ENCODE measurements around the gene C2orf49. TPM values are rescaled to one million over a fixed set of nuclear protein-coding genes. Genes with fewer than 3 reads are reported as not detected.
A peak's percentile ranks its signal among the peaks of the same experiment; 100 is the strongest.

Gene C2orf49
- total RNA-seq, 1 donor from 2014 or later: 13.0 TPM

DNA sequence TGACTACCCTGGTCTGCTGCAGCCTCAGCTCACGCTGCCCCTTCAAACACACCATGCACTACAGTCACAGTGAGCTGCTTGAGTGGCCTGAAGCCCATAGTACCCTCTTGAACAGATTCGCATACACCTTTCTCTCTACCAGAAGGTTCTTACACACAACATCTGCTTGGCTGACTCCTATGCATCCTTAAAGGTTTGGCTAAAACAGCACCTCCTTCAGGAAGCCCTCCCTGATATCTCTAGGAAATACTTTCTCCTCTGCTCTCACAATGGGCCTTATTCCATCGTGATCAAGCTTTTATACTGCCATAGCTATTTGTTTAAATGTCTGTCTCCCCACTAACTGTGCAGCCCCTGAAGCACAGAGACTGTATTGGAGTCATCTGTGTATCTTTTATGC is 39.3 kb upstream of the C2orf49 start:
- H3K9me3 ChIP-seq (ENCODE audit: control insufficient read depth in 3 of 3, low read length in 3 of 3): no peaks in the 10 kb centered on the region
- no peak overlapping the region for H3K27ac ChIP-seq (ENCODE audit: low read depth, low read length)
- H3K36me3 ChIP-seq (ENCODE audit: control insufficient read depth in 3 of 3, insufficient read depth in 3 of 3, low read length in 3 of 3): peaks cover 14 to 35% (median 32%) of the 10 kb centered on the region in 3 donors
- no peak overlapping the region for H3K9ac ChIP-seq (ENCODE audit: low read depth in 1 of 3, low read length in 3 of 3)
- no peak overlapping the region for H3K4me3 ChIP-seq (ENCODE audit: low read length in 3 of 3)
- no peaks in the 10 kb centered on the region for H3K27me3 ChIP-seq (ENCODE audit: control insufficient read depth in 3 of 3, insufficient read depth in 3 of 3, low read length in 3 of 3)
- H3K4me1 ChIP-seq (ENCODE audit: control insufficient read depth in 3 of 3, insufficient read depth in 3 of 3, low read length in 3 of 3): no peaks in the 10 kb centered on the region

DNA sequence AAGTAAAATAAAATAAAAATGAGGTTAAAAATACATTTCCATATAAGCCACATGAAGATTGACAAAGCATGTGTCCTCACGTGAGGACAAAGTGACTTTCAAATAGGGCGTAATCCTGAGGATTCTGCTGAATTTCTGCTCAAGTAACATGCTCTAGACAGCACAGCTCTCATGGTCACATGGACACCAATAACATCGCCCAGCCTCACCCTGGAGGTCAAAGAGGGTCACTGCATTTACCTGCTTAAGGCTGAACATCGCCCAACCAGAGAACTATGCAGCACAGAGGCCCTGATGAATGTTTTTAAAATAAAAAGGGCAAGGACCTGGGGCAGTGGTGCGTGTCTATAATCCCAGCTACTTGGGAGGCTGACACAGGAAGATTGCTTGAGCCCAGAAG is 38.0 kb upstream of the C2orf49 start:
- Histone ChIP-seq H3K27ac (ENCODE audit: low read depth, low read length) (no peak overlapping the region), H3K9ac (ENCODE audit: low read depth in 1 of 3, low read length in 3 of 3) (no peak overlapping the region), H3K27me3 (ENCODE audit: control insufficient read depth in 3 of 3, insufficient read depth in 3 of 3, low read length in 3 of 3) (no peaks in the 10 kb centered on the region), H3K9me3 (ENCODE audit: control insufficient read depth in 3 of 3, low read length in 3 of 3) (no peaks in the 10 kb centered on the region), H3K36me3 (ENCODE audit: control insufficient read depth in 3 of 3, insufficient read depth in 3 of 3, low read length in 3 of 3) (peaks cover 14 to 29% (median 25%) of the 10 kb centered on the region in 3 donors), H3K4me1 (ENCODE audit: control insufficient read depth in 3 of 3, insufficient read depth in 3 of 3, low read length in 3 of 3) (no peaks in the 10 kb centered on the region), H3K4me3 (ENCODE audit: low read length in 3 of 3) (no peak overlapping the region)

DNA sequence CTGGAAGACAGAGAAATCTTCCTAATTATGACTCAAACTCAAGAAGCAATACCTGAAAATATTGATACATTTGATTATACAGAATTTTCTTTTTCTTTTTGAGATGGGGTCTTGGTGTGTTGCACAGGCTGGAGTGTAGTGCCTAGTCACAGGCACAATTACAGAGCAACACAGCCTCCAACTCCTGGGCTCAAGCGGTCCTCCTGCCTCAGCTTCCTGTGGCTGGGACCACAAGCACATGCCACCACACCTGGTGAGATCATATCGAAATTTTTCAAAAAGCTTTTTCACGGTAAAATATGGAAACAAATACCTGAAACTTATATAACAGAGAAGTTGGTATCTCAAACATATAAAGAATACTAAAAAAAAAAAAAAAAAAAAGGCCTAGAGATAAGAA is 35.7 kb upstream of the C2orf49 start:
- no peaks in the 10 kb centered on the region for H3K27me3 ChIP-seq (ENCODE audit: control insufficient read depth in 3 of 3, insufficient read depth in 3 of 3, low read length in 3 of 3)
- H3K4me1 ChIP-seq (ENCODE audit: control insufficient read depth in 3 of 3, insufficient read depth in 3 of 3, low read length in 3 of 3): no peaks in the 10 kb centered on the region
- no peak overlapping the region for H3K9ac ChIP-seq (ENCODE audit: low read depth in 1 of 3, low read length in 3 of 3)
- H3K4me3 ChIP-seq (ENCODE audit: low read length in 3 of 3): no peak overlapping the region
- peaks cover 10 to 18% (median 18%) of the 10 kb centered on the region in 3 donors for H3K36me3 ChIP-seq (ENCODE audit: control insufficient read depth in 3 of 3, insufficient read depth in 3 of 3, low read length in 3 of 3)
- no peak overlapping the region for H3K27ac ChIP-seq (ENCODE audit: low read depth, low read length)
- no peaks in the 10 kb centered on the region for H3K9me3 ChIP-seq (ENCODE audit: control insufficient read depth in 3 of 3, low read length in 3 of 3)

DNA sequence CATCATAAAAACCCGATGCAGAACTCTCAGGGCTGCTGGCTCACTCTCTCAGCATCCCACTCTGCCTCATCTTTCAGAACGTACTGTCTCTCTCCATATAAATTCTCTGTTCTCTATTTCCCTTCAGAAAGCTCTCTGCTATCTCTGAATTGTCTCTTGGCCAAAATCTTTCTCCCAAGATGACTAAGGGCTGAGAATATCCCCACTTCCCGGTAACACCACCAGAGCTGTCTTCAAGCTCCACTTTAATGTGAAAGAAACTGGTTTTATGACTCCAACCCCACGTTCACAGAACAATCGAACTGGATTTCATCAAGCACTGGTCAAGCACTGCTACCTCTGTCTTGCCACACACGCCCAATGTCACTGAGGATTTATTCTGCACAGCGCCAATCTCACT is 30.2 kb upstream of the C2orf49 start:
- Histone ChIP-seq H3K4me3 (ENCODE audit: low read length in 3 of 3) (no peak overlapping the region), H3K27me3 (ENCODE audit: control insufficient read depth in 3 of 3, insufficient read depth in 3 of 3, low read length in 3 of 3) (no peaks in the 10 kb centered on the region), H3K4me1 (ENCODE audit: control insufficient read depth in 3 of 3, insufficient read depth in 3 of 3, low read length in 3 of 3) (peaks cover 0 to 7% (median 5%) of the 10 kb centered on the region in 3 donors), H3K27ac (ENCODE audit: low read depth, low read length) (no peak overlapping the region), H3K36me3 (ENCODE audit: control insufficient read depth in 3 of 3, insufficient read depth in 3 of 3, low read length in 3 of 3) (peaks cover 10 to 15% (median 12%) of the 10 kb centered on the region in 3 donors), H3K9ac (ENCODE audit: low read depth in 1 of 3, low read length in 3 of 3) (no peak overlapping the region), H3K9me3 (ENCODE audit: control insufficient read depth in 3 of 3, low read length in 3 of 3) (no peaks in the 10 kb centered on the region)

DNA sequence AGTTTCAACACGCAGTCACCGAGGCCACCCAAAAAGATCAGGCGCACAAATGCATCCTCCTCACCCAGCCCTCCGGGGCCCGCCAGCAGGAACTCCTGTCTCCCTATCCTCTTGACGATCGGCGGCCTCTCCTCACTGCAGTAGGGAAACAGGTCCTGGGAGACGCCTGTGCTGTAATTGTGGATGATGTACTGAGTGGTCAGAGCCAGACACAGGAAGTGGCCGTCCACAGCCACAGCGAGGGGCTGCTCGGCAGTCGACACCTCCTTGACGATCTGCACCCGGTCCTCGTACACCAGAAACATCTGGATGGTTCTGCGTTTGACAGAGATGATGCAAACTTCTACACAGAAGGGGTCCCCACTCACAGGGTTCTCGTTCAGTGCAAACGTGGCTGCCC is 29.8 kb upstream of the C2orf49 start:
- Histone ChIP-seq H3K36me3 (ENCODE audit: control insufficient read depth in 3 of 3, insufficient read depth in 3 of 3, low read length in 3 of 3) (peaks cover 10 to 15% (median 12%) of the 10 kb centered on the region in 3 donors), H3K4me3 (ENCODE audit: low read length in 3 of 3) (no peak overlapping the region), H3K27ac (ENCODE audit: low read depth, low read length) (no peak overlapping the region), H3K4me1 (ENCODE audit: control insufficient read depth in 3 of 3, insufficient read depth in 3 of 3, low read length in 3 of 3) (peaks cover 0 to 7% (median 5%) of the 10 kb centered on the region in 3 donors), H3K9me3 (ENCODE audit: control insufficient read depth in 3 of 3, low read length in 3 of 3) (no peaks in the 10 kb centered on the region), H3K9ac (ENCODE audit: low read depth in 1 of 3, low read length in 3 of 3) (no peak overlapping the region), H3K27me3 (ENCODE audit: control insufficient read depth in 3 of 3, insufficient read depth in 3 of 3, low read length in 3 of 3) (no peaks in the 10 kb centered on the region)

DNA sequence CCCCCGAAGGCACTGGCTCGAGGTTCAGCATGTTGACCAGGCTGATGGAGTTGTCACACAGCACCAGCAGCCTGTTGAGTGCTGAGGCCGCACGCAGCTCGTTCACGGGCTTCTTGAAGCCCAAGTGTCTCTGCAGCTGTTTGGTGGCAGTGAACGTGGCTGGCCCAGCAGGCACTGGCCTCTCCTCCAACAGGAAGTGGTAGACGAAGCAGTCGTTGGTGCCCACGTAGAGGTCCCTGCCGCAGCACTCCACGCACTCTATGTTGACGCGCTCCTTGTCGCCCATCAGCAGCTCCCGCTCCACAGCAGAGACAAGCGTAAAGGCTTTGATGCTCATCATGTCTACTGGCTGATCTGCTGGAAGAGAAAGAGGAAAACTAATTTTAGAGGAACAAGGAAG is 29.4 kb upstream of the C2orf49 start:
- H3K36me3 ChIP-seq (ENCODE audit: control insufficient read depth in 3 of 3, insufficient read depth in 3 of 3, low read length in 3 of 3): peaks cover 10 to 15% (median 12%) of the 10 kb centered on the region in 3 donors
- no peak overlapping the region for H3K27ac ChIP-seq (ENCODE audit: low read depth, low read length)
- H3K4me3 ChIP-seq (ENCODE audit: low read length in 3 of 3): no peak overlapping the region
- no peak overlapping the region for H3K9ac ChIP-seq (ENCODE audit: low read depth in 1 of 3, low read length in 3 of 3)
- H3K9me3 ChIP-seq (ENCODE audit: control insufficient read depth in 3 of 3, low read length in 3 of 3): no peaks in the 10 kb centered on the region
- peaks cover 0 to 7% (median 5%) of the 10 kb centered on the region in 3 donors for H3K4me1 ChIP-seq (ENCODE audit: control insufficient read depth in 3 of 3, insufficient read depth in 3 of 3, low read length in 3 of 3)
- no peaks in the 10 kb centered on the region for H3K27me3 ChIP-seq (ENCODE audit: control insufficient read depth in 3 of 3, insufficient read depth in 3 of 3, low read length in 3 of 3)

DNA sequence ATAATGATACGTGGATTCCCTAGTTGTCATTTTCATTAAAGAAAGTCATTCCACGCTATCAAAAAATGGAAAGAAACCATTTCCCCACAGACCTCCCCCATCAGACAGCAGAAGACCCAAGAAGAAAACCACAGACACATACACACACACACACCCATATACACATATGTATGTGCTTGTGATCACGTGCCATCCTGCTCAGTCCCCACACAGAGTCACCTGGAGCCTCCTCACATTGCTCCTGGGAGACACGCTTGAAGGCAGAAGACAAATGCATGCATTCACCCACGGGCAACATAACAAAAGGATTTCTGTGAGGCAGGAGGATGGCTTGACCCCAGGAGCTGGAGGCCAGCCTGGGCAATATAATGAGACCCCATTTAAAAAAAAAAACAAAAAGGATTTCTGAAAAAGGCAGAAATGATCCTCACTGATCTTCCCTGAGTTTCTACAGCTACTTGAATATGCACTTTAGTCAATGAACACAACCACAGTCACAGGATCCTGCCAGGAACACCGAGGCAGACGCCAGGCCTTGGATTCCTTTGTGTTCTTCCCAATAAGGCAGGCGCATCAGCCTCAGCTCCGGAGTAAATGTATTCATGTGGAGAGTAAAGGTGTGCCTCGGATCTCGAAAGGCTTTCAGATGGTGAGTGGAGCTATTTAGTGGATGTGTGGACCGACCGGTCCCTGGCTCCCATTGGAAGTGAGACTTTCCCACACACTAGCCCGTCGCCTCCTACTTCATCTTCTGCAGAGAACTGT is 28.8 kb upstream of the C2orf49 start:
- H3K9ac ChIP-seq (ENCODE audit: low read depth in 1 of 3, low read length in 3 of 3): no peak overlapping the region

DNA sequence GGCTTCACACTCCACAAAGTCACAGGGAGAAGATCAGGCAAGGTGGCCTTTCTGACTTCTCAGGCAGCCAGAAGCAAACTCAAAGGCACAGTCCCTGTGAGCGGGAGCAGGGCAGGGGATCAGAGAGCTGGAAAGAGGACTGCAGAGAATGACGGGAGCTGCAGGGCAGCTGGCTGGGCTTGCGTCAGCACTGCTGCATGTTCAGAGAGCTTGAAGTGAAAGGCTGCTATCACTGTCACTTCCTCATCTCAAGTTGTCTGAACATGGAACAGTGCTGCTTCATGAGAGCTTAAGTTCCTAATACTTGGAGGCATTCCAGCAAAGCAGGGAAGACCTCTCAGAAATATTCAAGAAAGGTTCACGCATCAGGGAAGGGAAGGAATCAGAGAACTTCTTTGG is 28.2 kb upstream of the C2orf49 start:
- peaks cover 10 to 15% (median 12%) of the 10 kb centered on the region in 3 donors for H3K36me3 ChIP-seq (ENCODE audit: control insufficient read depth in 3 of 3, insufficient read depth in 3 of 3, low read length in 3 of 3)
- no peak overlapping the region for H3K27ac ChIP-seq (ENCODE audit: low read depth, low read length)
- H3K4me1 ChIP-seq (ENCODE audit: control insufficient read depth in 3 of 3, insufficient read depth in 3 of 3, low read length in 3 of 3): peaks cover 0 to 7% (median 5%) of the 10 kb centered on the region in 3 donors

More for the DNA sequence above, 28.8 kb upstream of the C2orf49 start:
- peaks cover 10 to 15% (median 12%) of the 10 kb centered on the region in 3 donors for H3K36me3 ChIP-seq (ENCODE audit: control insufficient read depth in 3 of 3, insufficient read depth in 3 of 3, low read length in 3 of 3)
- no peak overlapping the region for H3K27ac ChIP-seq (ENCODE audit: low read depth, low read length)
- H3K27me3 ChIP-seq (ENCODE audit: control insufficient read depth in 3 of 3, insufficient read depth in 3 of 3, low read length in 3 of 3): no peaks in the 10 kb centered on the region
- H3K4me3 ChIP-seq (ENCODE audit: low read length in 3 of 3): peak overlapping the region in 1 of 3 donors; percentile 29
- no peaks in the 10 kb centered on the region for H3K9me3 ChIP-seq (ENCODE audit: control insufficient read depth in 3 of 3, low read length in 3 of 3)
- H3K4me1 ChIP-seq (ENCODE audit: control insufficient read depth in 3 of 3, insufficient read depth in 3 of 3, low read length in 3 of 3): peaks cover 0 to 7% (median 5%) of the 10 kb centered on the region in 3 donors

DNA sequence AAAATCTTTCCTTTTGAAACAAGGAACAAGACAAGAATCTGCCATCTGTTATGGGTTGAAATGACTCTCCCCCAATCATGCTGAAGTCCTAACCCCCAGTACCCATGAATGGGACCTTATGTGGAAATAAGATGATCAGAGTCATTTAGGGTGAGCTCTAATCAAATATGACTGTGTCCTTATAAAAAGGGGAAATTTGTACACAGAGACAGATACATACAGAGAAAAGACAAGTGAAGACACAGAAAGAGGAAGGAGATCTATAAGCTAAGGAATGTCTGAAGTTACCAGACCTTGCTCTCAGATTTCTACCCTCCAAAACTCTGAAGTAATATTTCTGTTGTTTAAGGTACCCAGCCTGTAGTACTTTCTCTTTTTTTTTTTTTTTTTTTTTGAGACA is 23.5 kb upstream of the C2orf49 start:
- Histone ChIP-seq H3K27me3 (ENCODE audit: control insufficient read depth in 3 of 3, insufficient read depth in 3 of 3, low read length in 3 of 3) (no peaks in the 10 kb centered on the region), H3K27ac (ENCODE audit: low read depth, low read length) (no peak overlapping the region), H3K4me3 (ENCODE audit: low read length in 3 of 3) (no peak overlapping the region), H3K4me1 (ENCODE audit: control insufficient read depth in 3 of 3, insufficient read depth in 3 of 3, low read length in 3 of 3) (peaks cover 0 to 6% (median 2%) of the 10 kb centered on the region in 3 donors), H3K36me3 (ENCODE audit: control insufficient read depth in 3 of 3, insufficient read depth in 3 of 3, low read length in 3 of 3) (no peaks in the 10 kb centered on the region), H3K9me3 (ENCODE audit: control insufficient read depth in 3 of 3, low read length in 3 of 3) (no peaks in the 10 kb centered on the region), H3K9ac (ENCODE audit: low read depth in 1 of 3, low read length in 3 of 3) (no peak overlapping the region)

More for the DNA sequence above, 28.2 kb upstream of the C2orf49 start:
- H3K4me3 ChIP-seq (ENCODE audit: low read length in 3 of 3): no peak overlapping the region
- no peaks in the 10 kb centered on the region for H3K9me3 ChIP-seq (ENCODE audit: control insufficient read depth in 3 of 3, low read length in 3 of 3)
- no peaks in the 10 kb centered on the region for H3K27me3 ChIP-seq (ENCODE audit: control insufficient read depth in 3 of 3, insufficient read depth in 3 of 3, low read length in 3 of 3)
- no peak overlapping the region for H3K9ac ChIP-seq (ENCODE audit: low read depth in 1 of 3, low read length in 3 of 3)

DNA sequence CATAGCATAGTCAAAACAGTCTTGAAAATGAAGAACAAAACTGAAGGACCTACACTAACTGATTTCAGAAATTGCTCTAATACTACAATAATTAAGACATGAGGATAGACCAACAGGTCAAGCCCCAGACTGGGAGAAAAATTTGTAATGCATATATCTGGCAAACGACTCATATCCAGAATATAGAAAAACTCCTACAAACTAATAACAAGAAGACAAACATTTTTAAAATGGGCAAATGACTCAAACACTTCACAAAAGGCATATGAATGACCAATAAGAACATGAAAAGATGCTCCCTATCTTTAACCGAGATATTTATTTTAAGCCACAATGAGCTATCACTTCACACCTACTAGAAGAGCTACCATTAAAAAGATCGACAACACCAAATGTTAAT is 22.0 kb upstream of the C2orf49 start:
- Histone ChIP-seq H3K9ac (ENCODE audit: low read depth in 1 of 3, low read length in 3 of 3) (no peak overlapping the region), H3K9me3 (ENCODE audit: control insufficient read depth in 3 of 3, low read length in 3 of 3) (no peaks in the 10 kb centered on the region), H3K4me3 (ENCODE audit: low read length in 3 of 3) (no peak overlapping the region), H3K4me1 (ENCODE audit: control insufficient read depth in 3 of 3, insufficient read depth in 3 of 3, low read length in 3 of 3) (peaks cover 2 to 10% (median 3%) of the 10 kb centered on the region in 3 donors), H3K27ac (ENCODE audit: low read depth, low read length) (no peak overlapping the region), H3K36me3 (ENCODE audit: control insufficient read depth in 3 of 3, insufficient read depth in 3 of 3, low read length in 3 of 3) (no peaks in the 10 kb centered on the region), H3K27me3 (ENCODE audit: control insufficient read depth in 3 of 3, insufficient read depth in 3 of 3, low read length in 3 of 3) (no peaks in the 10 kb centered on the region)
